MCF 10A (cell line): Measurements from ENCODE around the gene CHRM2. TPM values are rescaled to one million over a fixed set of nuclear protein-coding genes. Genes with fewer than 3 reads are reported as not detected.

Source experiments
- BruUV-seq: library from RNA; stranded (reverse); fragments of 400-500 nt; replicated peaks from 2 replicates; lab custom pipeline; 2021; lab: Mats Ljungman, UMichigan
- CTCF ChIA-PET: fragments of 300-600 bp; sonication (Branson Sonifier 250); formaldehyde crosslinking; extraction: SDS; loops from one replicate; lab custom pipeline; 2021; ENCODE audit warnings: antibody characterized with exemption, inconsistent platforms; lab: Yijun Ruan, JAX
- POLR2A ChIA-PET: fragments of 300-600, 350-650 bp; sonication (Branson Sonifier 250); formaldehyde crosslinking; extraction: SDS; loops from one replicate; lab custom pipeline; 2020; ENCODE audit warnings: antibody characterized with exemption, inconsistent platforms; lab: Yijun Ruan, JAX
- DNase-seq: peaks from one replicate; pipeline ENCODE4 v3.0.0-alpha.2; 2018; ENCODE audit not compliant: unreplicated experiment
- H3K27ac Mint-ChIP-seq: one replicate; pipeline ENCODE4 v1.8.0; 2022; ENCODE audit warnings: mild to moderate bottlenecking, low read depth, mixed read lengths; ENCODE audit not compliant: unreplicated experiment
- H3K27me3 Mint-ChIP-seq: one replicate; pipeline ENCODE4 v1.8.0; 2022; ENCODE audit warnings: mixed read lengths; ENCODE audit not compliant: insufficient read depth, unreplicated experiment
- H3K36me3 Mint-ChIP-seq: one replicate; pipeline ENCODE4 v1.8.0; 2022; ENCODE audit warnings: mild to moderate bottlenecking, moderate library complexity, mixed read lengths; ENCODE audit not compliant: insufficient read depth, unreplicated experiment
- H3K4me1 Mint-ChIP-seq: one replicate; pipeline ENCODE4 v1.8.0; 2022; ENCODE audit warnings: mixed read lengths; ENCODE audit not compliant: insufficient read depth, unreplicated experiment
- H3K4me3 Mint-ChIP-seq: one replicate; pipeline ENCODE4 v1.8.0; 2022; ENCODE audit warnings: mild to moderate bottlenecking, moderate library complexity, mixed read lengths; ENCODE audit not compliant: unreplicated experiment
- H3K9me3 Mint-ChIP-seq: one replicate; pipeline ENCODE4 v1.8.0; 2022; ENCODE audit warnings: mixed read lengths; ENCODE audit not compliant: unreplicated experiment
- CTCF ChIP-seq: fragments of 200-600 bp; IDR thresholded peaks from one replicate; pipeline ENCODE4 v1.8.0; 2022; ENCODE audit warnings: antibody characterized with exemption, mild to moderate bottlenecking; ENCODE audit not compliant: unreplicated experiment
- intact Hi-C: fragments of 100-400 bp; cut with micrococcal nuclease; formaldehyde crosslinking; loops from 2 replicates; pipeline ENCODE4 v1.14.1; 2022
- total RNA-seq: library from RNA; stranded (reverse); gene quantifications from 2 replicates; pipeline ENCODE4 v1.2.3, GENCODE V29; 2022

CHRM2 gene
- total RNA-seq, 1 experiment from 2014 or later, result not detected

GRCh38 chr7:136865777-136866176 lies 2.7 kb upstream of the CHRM2 start:
- no TSS peak for BruUV-seq
- no peak for DNase-seq
- Mint-ChIP-seq H3K9me3 (no peaks in the 10 kb centered on the region), H3K4me3 (no peak overlapping the region), H3K27ac (no peak overlapping the region), H3K36me3 (no peaks in the 10 kb centered on the region), H3K27me3 (peaks cover 30% of the 10 kb centered on the region), H3K4me1 (no peaks in the 10 kb centered on the region)
- intact Hi-C loops, result no loop called here
- ChIA-PET CTCF (interaction anchor here (0.6 kb wide), 1 partner anchor 656 kb away, joined by 3 read pairs; no protein-coding TSS in a partner anchor), POLR2A (no interaction called here)
- TF ChIP-seq CTCF, result no peak

GRCh38 chr7:136869001-136869961 lies 829 bp downstream of the CHRM2 start:
- peaks cover 31% of the 10 kb centered on the region for H3K27me3 Mint-ChIP-seq
- DNase-seq, result no peak
- H3K27ac Mint-ChIP-seq, result no peak overlapping the region
- CTCF ChIA-PET, result interaction anchor here (0.6 kb wide), 1 partner anchor 110 kb away, joined by 3 read pairs; no protein-coding TSS in a partner anchor
- no TSS peak for BruUV-seq
- intact Hi-C loops, result no loop called here
- POLR2A ChIA-PET, result no interaction called here
- no peaks in the 10 kb centered on the region for H3K4me1 Mint-ChIP-seq
- no peak for TF ChIP-seq CTCF
- H3K36me3 Mint-ChIP-seq, result no peaks in the 10 kb centered on the region
- H3K9me3 Mint-ChIP-seq, result no peaks in the 10 kb centered on the region
- no peak overlapping the region for H3K4me3 Mint-ChIP-seq

DNA sequence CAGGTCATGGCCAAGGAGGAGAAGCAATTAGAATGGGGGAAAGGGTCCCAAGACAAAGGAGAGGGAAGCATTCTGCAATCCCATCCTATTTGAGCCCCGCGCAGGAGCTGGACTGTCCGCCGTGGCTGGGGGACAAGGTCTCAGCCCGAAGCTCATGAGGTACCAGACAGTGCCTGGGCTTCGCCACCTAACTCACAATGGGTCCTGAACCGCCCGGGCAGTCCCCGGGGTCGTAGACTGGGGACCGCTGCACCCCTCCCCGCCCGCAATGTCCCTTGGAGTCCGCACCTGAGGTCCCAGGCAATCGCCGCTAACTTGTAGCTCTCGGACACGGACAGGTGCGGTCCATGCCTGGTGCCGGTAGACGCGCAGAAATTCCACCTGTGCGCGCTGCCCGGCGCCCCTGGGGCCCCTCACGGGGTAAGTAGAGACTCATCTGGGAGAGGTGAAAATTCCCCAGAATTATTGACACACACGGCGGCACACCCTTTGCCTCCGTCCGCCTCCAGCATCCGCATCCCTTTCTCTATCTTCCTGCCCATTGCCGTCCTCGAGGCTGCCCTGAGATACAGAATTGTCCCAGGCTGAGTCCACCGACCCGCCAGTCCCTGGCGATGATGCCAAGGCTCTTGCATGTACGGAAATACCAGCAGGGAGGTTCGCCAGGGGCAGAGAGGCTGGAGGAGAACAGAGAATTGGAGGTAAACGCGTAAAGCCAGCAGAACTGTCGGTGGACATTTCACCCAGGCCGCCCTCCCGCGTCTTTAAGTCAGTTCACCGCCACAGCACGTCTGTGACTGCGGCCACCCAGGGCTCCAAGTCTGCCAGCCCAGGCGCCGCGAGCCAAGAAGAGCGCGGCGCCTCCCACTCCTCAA lies 1.8 kb downstream of the CHRM2 start:
- CTCF ChIA-PET, result no interaction called here
- POLR2A ChIA-PET, result no interaction called here
- H3K4me1 Mint-ChIP-seq, result no peaks in the 10 kb centered on the region
- no peak for DNase-seq
- H3K9me3 Mint-ChIP-seq, result no peaks in the 10 kb centered on the region
- H3K27me3 Mint-ChIP-seq, result peaks cover 21% of the 10 kb centered on the region
- H3K36me3 Mint-ChIP-seq, result no peaks in the 10 kb centered on the region
- no peak overlapping the region for H3K4me3 Mint-ChIP-seq
- BruUV-seq, result no TSS peak
- no peak overlapping the region for H3K27ac Mint-ChIP-seq
- no peak for TF ChIP-seq CTCF
- intact Hi-C loops, result loop anchor here (5.0 to 10.0 kb wide), 2 partner anchors 585 to 1068 kb away; no protein-coding TSS in a partner anchor
